SK-N-SH (cell line): Measurements from ENCODE around the gene TMC1.

ENCODE experiments used
- CTCF ChIP-seq: fragments of 200-600 bp; sonication (generic); IDR thresholded peaks from 2 replicates; pipeline ENCODE4 v1.6.1; 2017; ENCODE audit warnings: antibody characterized with exemption, mild to moderate bottlenecking, moderate library complexity
- EP300 ChIP-seq, 2 experiments: IDR thresholded peaks; 2 replicates each; pipeline versions ENCODE4 v1.4.0 to v1.6.1; 2012; ENCODE audit warnings: borderline replicate concordance in 1 of 2, low read depth in 1 of 2, low read length in 1 of 2
- EZH2phosphoT487 ChIP-seq: fragments of 200-600 bp; sonication (generic); IDR thresholded peaks from 2 replicates; pipeline ENCODE4 v1.6.1; 2017; ENCODE audit warnings: low read depth, mixed run types, mild to moderate bottlenecking, antibody characterized with exemption, moderate library complexity, borderline replicate concordance
- GABPA ChIP-seq: IDR thresholded peaks from 2 replicates; pipeline ENCODE4 v1.4.0; 2012; ENCODE audit warnings: low read depth, mild to moderate bottlenecking
- MAX ChIP-seq: IDR thresholded peaks from 2 replicates; pipeline ENCODE4 v1.4.0; 2012; ENCODE audit warnings: low read depth
- MEF2A ChIP-seq: IDR thresholded peaks from 2 replicates; pipeline ENCODE4 v1.4.0; 2012; ENCODE audit warnings: low read depth, borderline replicate concordance
- PBX3 ChIP-seq: IDR thresholded peaks from 2 replicates; pipeline ENCODE4; 2012
- POLR2AphosphoS5 ChIP-seq: IDR thresholded peaks from 2 replicates; pipeline ENCODE4 v1.6.1; 2012; ENCODE audit warnings: low read depth, low read length
- RFX5 ChIP-seq: IDR thresholded peaks from 2 replicates; pipeline ENCODE4 v1.6.1; 2012; ENCODE audit warnings: mild to moderate bottlenecking, improper control_type of control experiment, low read length
- RXRA ChIP-seq: IDR thresholded peaks from 2 replicates; pipeline ENCODE4 v1.4.0; 2012; ENCODE audit warnings: low read depth, mild to moderate bottlenecking, borderline replicate concordance
- TAF1 ChIP-seq: IDR thresholded peaks from 2 replicates; pipeline ENCODE4 v1.6.1; 2012; ENCODE audit warnings: low read depth, mild to moderate bottlenecking, low read length, moderate library complexity, borderline replicate concordance
- TEAD4 ChIP-seq: IDR thresholded peaks from 2 replicates; pipeline ENCODE4 v1.4.0; 2012; ENCODE audit warnings: mild to moderate bottlenecking, borderline replicate concordance; ENCODE audit not compliant: insufficient read depth
- USF1 ChIP-seq: IDR thresholded peaks from 2 replicates; pipeline ENCODE4 v1.4.0; 2012; ENCODE audit warnings: low read depth, borderline replicate concordance
- YY1 ChIP-seq: IDR thresholded peaks from 2 replicates; pipeline ENCODE4 v1.4.0; 2012; ENCODE audit warnings: low read depth, mild to moderate bottlenecking

- TF ChIP-seq CTCF (no peak), POLR2AphosphoS5 (no peak), EP300 (IDR thresholded peaks at IDR 0.05; ENCODE audit: borderline replicate concordance in 1 of 2, low read depth in 1 of 2, low read length in 1 of 2) (no peak), EZH2phosphoT487 (no peak), GABPA (no peak), RXRA (no peak), MEF2A (no peak), PBX3 (no peak), RFX5 (no peak), MAX (no peak), USF1 (no peak), TEAD4 (no peak), TAF1 (no peak), YY1 (no peak)
These were observed 336.9 kb downstream of the TMC1 start for GRCh38 chr9:72858089-72858912.
